GM19328 (cell line): Measurements from ENCODE around the gene GPD2.
"Not testable (repeated sequence)": the region's sequence is repeated elsewhere in the genome, so short reads cannot be mapped to it uniquely, and the experiment has no call there.

ENCODE experiments used
- ATAC-seq: cut with Tn5 transposase; IDR thresholded peaks from one replicate; pipeline ENCODE4 v1.9.1; 2021; ENCODE audit warnings: mild to moderate bottlenecking, moderate library complexity; ENCODE audit not compliant: unreplicated experiment

Gene GPD2

GRCh38 chr2:156522864-156523440 lies 86.8 kb downstream of the GPD2 start:
- ATAC-seq: no peak

- ATAC-seq: peak; percentile 96
These were observed 90.9 kb downstream of the GPD2 start for GRCh38 chr2:156526950-156527636.

- ATAC-seq: not testable (repeated sequence)
These were observed 92.4 kb downstream of the GPD2 start for GRCh38 chr2:156528583-156528982.

GRCh38 chr2:156532989-156533388 lies 96.8 kb downstream of the GPD2 start:
- ATAC-seq: peak; percentile 44

- ATAC-seq: no peak
These were observed 100.4 kb downstream of the GPD2 start for GRCh38 chr2:156536534-156536933.

- ATAC-seq: no peak
These were observed 101.0 kb downstream of the GPD2 start for GRCh38 chr2:156537141-156537540.

GRCh38 chr2:156538083-156538504 lies 101.9 kb downstream of the GPD2 start:
- peak; percentile 65 for ATAC-seq

GRCh38 chr2:156539086-156539860 lies 103.1 kb downstream of the GPD2 start:
- ATAC-seq: no peak

- ATAC-seq: no peak
These were observed 104.5 kb downstream of the GPD2 start for GRCh38 chr2:156540706-156541105.

- ATAC-seq: no peak
These were observed 105.0 kb downstream of the GPD2 start for GRCh38 chr2:156541229-156541628.

GRCh38 chr2:156541706-156542105 lies 105.5 kb downstream of the GPD2 start:
- no peak for ATAC-seq

- no peak for ATAC-seq
These were observed 112.2 kb downstream of the GPD2 start for GRCh38 chr2:156548413-156548812.

- ATAC-seq: no peak
These were observed 117.7 kb downstream of the GPD2 start for GRCh38 chr2:156553714-156554442.

- no peak for ATAC-seq
These were observed 125.1 kb downstream of the GPD2 start for GRCh38 chr2:156561326-156561725.

- no peak for ATAC-seq
These were observed 125.9 kb downstream of the GPD2 start for GRCh38 chr2:156562124-156562523.

- ATAC-seq: no peak
These were observed 128.0 kb downstream of the GPD2 start for GRCh38 chr2:156563994-156564753.

- ATAC-seq: no peak
These were observed 129.0 kb downstream of the GPD2 start for GRCh38 chr2:156565066-156565710.

GRCh38 chr2:156573710-156574109 lies 137.5 kb downstream of the GPD2 start:
- ATAC-seq: no peak

- no peak for ATAC-seq
These were observed 137.9 kb downstream of the GPD2 start for GRCh38 chr2:156574112-156574511.

- ATAC-seq: no peak
These were observed 139.8 kb downstream of the GPD2 start for GRCh38 chr2:156576005-156576404.
